SU-DHL-6 (cell line): ENCODE results near the gene MAP3K20.

ENCODE experiments used
- H2AFZ ChIP-seq: fragments of 200-600 bp; sonication (generic); 2 replicates; pipeline ENCODE4 v1.6.1; 2014; ENCODE audit warnings: low read depth, mild to moderate bottlenecking, moderate library complexity, mixed read lengths, antibody characterized with exemption, low read length; ENCODE audit not compliant: severe bottlenecking
- H3F3A ChIP-seq: fragments of 200-600 bp; shearing (Covaris generic); 2 replicates; pipeline ENCODE4 v1.6.0; 2016; ENCODE audit warnings: antibody characterized with exemption, mild to moderate bottlenecking; ENCODE audit not compliant: insufficient read depth
- H3K27ac ChIP-seq: fragments of 200-600 bp; sonication (generic); 2 replicates; pipeline ENCODE4 v1.5.1; 2016; ENCODE audit warnings: low read depth, mild to moderate bottlenecking, low read length, moderate library complexity, mixed read lengths
- H3K27me3 ChIP-seq: fragments of 200-600 bp; sonication (generic), shearing (Covaris generic); 2 replicates; pipeline ENCODE4 v1.6.0; 2014; ENCODE audit warnings: mild to moderate bottlenecking, low read length
- H3K36me3 ChIP-seq: fragments of 200-600 bp; sonication (generic); 2 replicates; pipeline ENCODE4 v1.6.1; 2014; ENCODE audit warnings: mild to moderate bottlenecking, low read length, mixed read lengths
- H3K4me2 ChIP-seq: fragments of 300-600, 200-600 bp; shearing (Covaris generic), sonication (generic); 2 replicates; pipeline ENCODE4 v1.6.0; 2014; ENCODE audit warnings: low read length, low read depth, mild to moderate bottlenecking; ENCODE audit not compliant: poor library complexity, severe bottlenecking
- H3K4me3 ChIP-seq: fragments of 200-600 bp; sonication (generic); 2 replicates; pipeline ENCODE4 v1.5.1; 2014; ENCODE audit warnings: antibody characterized with exemption, low read length, mild to moderate bottlenecking, mixed read lengths; ENCODE audit not compliant: insufficient read depth, poor library complexity, severe bottlenecking
- H3K79me2 ChIP-seq: fragments of 200-600 bp; sonication (generic); 2 replicates; pipeline ENCODE4 v1.6.1; 2014; ENCODE audit warnings: mild to moderate bottlenecking, low read length, moderate library complexity; ENCODE audit not compliant: insufficient read depth
- H3K9ac ChIP-seq: fragments of 200-600 bp; sonication (generic); 2 replicates; pipeline ENCODE4 v1.7.0; 2014; ENCODE audit warnings: mild to moderate bottlenecking, low read length
- H3K9me2 ChIP-seq: fragments of 200-600 bp; sonication (generic); replicated peaks from 2 replicates; pipeline ENCODE4 v1.6.1; 2014; ENCODE audit warnings: low read length; ENCODE audit not compliant: insufficient read depth
- H3K9me3 ChIP-seq: fragments of 200-600 bp; sonication (generic); 2 replicates; pipeline ENCODE4 v1.6.1; 2014; ENCODE audit warnings: low read length, mixed read lengths; ENCODE audit not compliant: insufficient read depth
- H4K20me1 ChIP-seq: fragments of 200-600 bp; sonication (generic); 2 replicates; pipeline ENCODE4 v1.6.1; 2014; ENCODE audit warnings: low read depth, mild to moderate bottlenecking, antibody characterized with exemption, low read length, moderate library complexity, mixed read lengths
- EZH2phosphoT487 ChIP-seq: fragments of 200-600 bp; sonication (generic), shearing (Covaris generic); conservative IDR thresholded peaks from 2 replicates; pipeline ENCODE4 v1.6.1; 2018; ENCODE audit warnings: mild to moderate bottlenecking, antibody characterized with exemption, low read length, moderate library complexity, mixed read lengths
- TF ChIP-seq, protein P1 (sequence below): fragments of 200-600 bp; sonication (generic); IDR thresholded peaks from one replicate; pipeline ENCODE4 v1.5.1; 2017; ENCODE audit warnings: antibody characterized with exemption, mild to moderate bottlenecking, low read length, moderate library complexity; ENCODE audit not compliant: insufficient read depth, poor library complexity, severe bottlenecking

Gene MAP3K20

GRCh38 chr2:173249661-173250641 lies 174.3 kb downstream of the MAP3K20 start:
- Histone ChIP-seq H3K79me2 (no peaks in the 10 kb centered on the region), H4K20me1 (no peaks in the 10 kb centered on the region), H3K9me2 (no peaks in the 10 kb centered on the region), H3K4me2 (no peak overlapping the region), H3K9me3 (no peaks in the 10 kb centered on the region), H3K27me3 (no peaks in the 10 kb centered on the region), H3F3A (no peaks in the 10 kb centered on the region), H3K4me3 (no peak overlapping the region), H2AFZ (no peak overlapping the region), H3K27ac (no peak overlapping the region), H3K9ac (no peak overlapping the region), H3K36me3 (no peaks in the 10 kb centered on the region)
- no peak for TF ChIP-seq EZH2phosphoT487
- TF ChIP-seq, protein P1, sequence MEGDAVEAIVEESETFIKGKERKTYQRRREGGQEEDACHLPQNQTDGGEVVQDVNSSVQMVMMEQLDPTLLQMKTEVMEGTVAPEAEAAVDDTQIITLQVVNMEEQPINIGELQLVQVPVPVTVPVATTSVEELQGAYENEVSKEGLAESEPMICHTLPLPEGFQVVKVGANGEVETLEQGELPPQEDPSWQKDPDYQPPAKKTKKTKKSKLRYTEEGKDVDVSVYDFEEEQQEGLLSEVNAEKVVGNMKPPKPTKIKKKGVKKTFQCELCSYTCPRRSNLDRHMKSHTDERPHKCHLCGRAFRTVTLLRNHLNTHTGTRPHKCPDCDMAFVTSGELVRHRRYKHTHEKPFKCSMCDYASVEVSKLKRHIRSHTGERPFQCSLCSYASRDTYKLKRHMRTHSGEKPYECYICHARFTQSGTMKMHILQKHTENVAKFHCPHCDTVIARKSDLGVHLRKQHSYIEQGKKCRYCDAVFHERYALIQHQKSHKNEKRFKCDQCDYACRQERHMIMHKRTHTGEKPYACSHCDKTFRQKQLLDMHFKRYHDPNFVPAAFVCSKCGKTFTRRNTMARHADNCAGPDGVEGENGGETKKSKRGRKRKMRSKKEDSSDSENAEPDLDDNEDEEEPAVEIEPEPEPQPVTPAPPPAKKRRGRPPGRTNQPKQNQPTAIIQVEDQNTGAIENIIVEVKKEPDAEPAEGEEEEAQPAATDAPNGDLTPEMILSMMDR, result no peak

DNA sequence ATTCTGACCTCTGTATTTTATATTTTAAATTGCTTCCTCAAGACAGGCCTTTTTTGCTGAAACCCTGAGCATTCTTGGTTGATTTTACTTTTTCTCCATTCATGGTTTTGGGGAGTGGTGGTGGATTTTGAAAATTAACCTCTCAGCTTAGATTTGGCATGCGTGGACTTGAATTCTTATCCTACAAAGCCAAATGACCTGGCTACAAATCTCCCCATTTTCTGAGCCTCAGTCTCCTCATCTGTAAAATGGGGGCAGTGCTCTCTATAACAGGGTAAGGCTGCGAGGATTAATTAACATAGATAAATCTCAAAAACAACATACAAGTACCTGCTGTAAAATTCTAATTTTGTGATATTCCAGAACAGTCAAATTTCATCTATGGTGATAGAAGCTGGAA lies 175.6 kb downstream of the MAP3K20 start:
- no peak overlapping the region for H3K4me3 ChIP-seq
- H3K27ac ChIP-seq, result no peak overlapping the region
- no peaks in the 10 kb centered on the region for H3K36me3 ChIP-seq
- H3F3A ChIP-seq, result no peaks in the 10 kb centered on the region
- no peaks in the 10 kb centered on the region for H4K20me1 ChIP-seq
- no peak overlapping the region for H3K4me2 ChIP-seq
- H3K27me3 ChIP-seq, result no peaks in the 10 kb centered on the region
- TF ChIP-seq, protein P1, result no peak
- TF ChIP-seq EZH2phosphoT487, result no peak
- H3K79me2 ChIP-seq, result no peaks in the 10 kb centered on the region
- H3K9me3 ChIP-seq, result no peaks in the 10 kb centered on the region
- H2AFZ ChIP-seq, result no peak overlapping the region
- no peak overlapping the region for H3K9ac ChIP-seq
- H3K9me2 ChIP-seq, result no peaks in the 10 kb centered on the region

DNA sequence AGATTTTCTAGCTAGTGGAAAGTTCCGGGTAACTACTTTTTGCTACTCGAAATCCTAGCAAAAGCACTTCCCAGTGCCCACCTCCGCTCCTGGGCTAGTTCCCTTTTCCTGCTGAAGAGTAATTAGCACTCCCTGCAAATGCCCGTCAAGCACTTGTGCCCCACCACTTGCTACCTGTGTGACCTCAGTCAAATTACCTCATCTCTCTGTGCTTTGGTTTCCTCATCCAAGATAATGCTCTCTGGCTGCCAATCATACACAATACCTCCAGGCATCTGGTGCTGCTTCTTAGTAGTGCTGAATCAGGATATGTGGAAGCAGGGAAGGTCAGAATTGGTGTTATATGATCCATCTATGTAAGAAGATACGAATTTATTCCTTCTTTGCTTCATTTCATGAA lies 176.9 kb downstream of the MAP3K20 start:
- Histone ChIP-seq H3K9ac (no peak overlapping the region), H3F3A (no peaks in the 10 kb centered on the region), H2AFZ (no peak overlapping the region), H4K20me1 (no peaks in the 10 kb centered on the region), H3K9me2 (no peaks in the 10 kb centered on the region), H3K4me3 (no peak overlapping the region), H3K4me2 (no peak overlapping the region), H3K79me2 (no peaks in the 10 kb centered on the region), H3K9me3 (no peaks in the 10 kb centered on the region), H3K36me3 (no peaks in the 10 kb centered on the region), H3K27me3 (no peaks in the 10 kb centered on the region), H3K27ac (no peak overlapping the region)
- TF ChIP-seq, protein P1, result no peak
- no peak for TF ChIP-seq EZH2phosphoT487
